Hepatocyte (in vitro differentiated cells): ENCODE results near the gene ATP9B.

Source experiments
- EZH2 ChIP-seq: fragments of 200-600 bp; sonication (generic); IDR thresholded peaks from 2 replicates; pipeline ENCODE4 v1.6.1; 2016; ENCODE audit warnings: antibody characterized with exemption, mild to moderate bottlenecking, borderline replicate concordance
- TF ChIP-seq, protein P1 (sequence below): fragments of 200-600 bp; sonication (generic); IDR thresholded peaks from 2 replicates; pipeline ENCODE4 v1.5.1; 2016; ENCODE audit warnings: antibody characterized with exemption, mild to moderate bottlenecking; ENCODE audit not compliant: poor library complexity

DNA sequence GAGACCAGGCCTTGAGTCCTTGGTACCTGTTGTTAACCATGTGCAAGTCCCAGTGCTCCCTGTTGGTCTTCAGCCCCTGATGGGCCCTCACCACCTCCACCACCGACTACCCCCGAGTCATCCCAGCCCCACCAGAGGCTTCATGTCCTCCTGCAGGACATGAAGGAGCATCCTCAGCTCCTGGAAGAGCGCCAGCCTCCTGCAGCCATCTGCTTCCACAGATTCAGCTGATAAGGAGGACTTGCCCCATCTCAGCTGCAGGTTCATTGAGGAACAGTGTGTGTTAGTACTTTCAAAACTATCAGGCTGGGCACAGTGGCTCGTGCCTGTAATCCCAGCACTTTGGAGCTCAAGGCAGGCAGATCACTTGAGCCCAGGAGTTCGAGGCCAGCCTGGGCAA is 151.9 kb downstream of the ATP9B start:
- TF ChIP-seq, protein P1, sequence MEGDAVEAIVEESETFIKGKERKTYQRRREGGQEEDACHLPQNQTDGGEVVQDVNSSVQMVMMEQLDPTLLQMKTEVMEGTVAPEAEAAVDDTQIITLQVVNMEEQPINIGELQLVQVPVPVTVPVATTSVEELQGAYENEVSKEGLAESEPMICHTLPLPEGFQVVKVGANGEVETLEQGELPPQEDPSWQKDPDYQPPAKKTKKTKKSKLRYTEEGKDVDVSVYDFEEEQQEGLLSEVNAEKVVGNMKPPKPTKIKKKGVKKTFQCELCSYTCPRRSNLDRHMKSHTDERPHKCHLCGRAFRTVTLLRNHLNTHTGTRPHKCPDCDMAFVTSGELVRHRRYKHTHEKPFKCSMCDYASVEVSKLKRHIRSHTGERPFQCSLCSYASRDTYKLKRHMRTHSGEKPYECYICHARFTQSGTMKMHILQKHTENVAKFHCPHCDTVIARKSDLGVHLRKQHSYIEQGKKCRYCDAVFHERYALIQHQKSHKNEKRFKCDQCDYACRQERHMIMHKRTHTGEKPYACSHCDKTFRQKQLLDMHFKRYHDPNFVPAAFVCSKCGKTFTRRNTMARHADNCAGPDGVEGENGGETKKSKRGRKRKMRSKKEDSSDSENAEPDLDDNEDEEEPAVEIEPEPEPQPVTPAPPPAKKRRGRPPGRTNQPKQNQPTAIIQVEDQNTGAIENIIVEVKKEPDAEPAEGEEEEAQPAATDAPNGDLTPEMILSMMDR = no peak
- TF ChIP-seq EZH2 = no peak
